Forelimb muscle (tissue), 1 donor: ENCODE results near the gene GUCA1A. TPM values are rescaled to one million over a fixed set of nuclear protein-coding genes. Genes with fewer than 3 reads are reported as not detected.
"Not testable (repeated sequence)": the region's sequence is repeated elsewhere in the genome, so short reads cannot be mapped to it uniquely, and the experiment has no call there.

ENCODE experiments used
- DNase-seq: peaks from one replicate; pipeline ENCODE4 v3.0.0-alpha.2; 2013; ENCODE audit warnings: low read depth
- polyA plus RNA-seq: library from polyadenylated mRNA; unstranded; fragments of 120-200 nt; gene quantifications from one replicate; pipeline ENCODE4 v1.2.1, GENCODE V29; 2013; ENCODE audit not compliant: insufficient read length

The GUCA1A gene
- polyA plus RNA-seq, 1 donor = not detected

DNA sequence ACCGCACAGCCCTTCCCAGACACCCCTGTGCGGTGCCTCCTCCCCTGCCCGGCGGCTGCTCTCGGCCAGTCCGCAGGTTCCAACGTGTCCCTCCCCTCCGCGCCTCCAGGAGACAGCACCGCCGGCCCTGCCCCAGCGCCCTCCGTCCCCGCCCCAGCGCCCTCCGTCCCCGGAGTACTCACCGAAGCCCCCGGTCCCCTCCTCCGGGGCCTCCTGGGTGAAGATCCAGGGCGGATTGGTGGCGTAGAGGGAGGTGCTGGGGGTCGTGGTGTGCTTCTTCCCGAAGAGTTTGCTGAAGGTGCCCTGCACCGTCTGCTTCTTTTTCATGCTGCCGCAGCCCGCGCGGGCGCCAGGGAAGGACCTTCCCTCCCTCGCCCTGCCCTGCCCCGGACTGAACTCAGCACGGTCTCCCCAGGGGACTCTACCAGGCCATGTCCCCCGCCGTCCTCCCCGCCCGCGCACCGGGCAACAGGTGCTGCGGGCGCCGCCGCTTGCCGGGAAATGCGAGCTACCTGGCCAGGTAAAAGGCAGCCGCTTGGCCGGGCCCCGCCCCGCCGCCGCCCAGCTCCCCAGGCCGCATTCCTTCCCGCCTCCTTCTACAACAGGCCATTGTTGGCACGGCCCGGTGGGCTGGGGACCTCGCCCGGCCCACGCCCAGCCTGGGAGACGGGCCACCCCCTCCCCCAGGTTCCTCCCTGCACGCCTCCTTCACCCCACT is 30.9 kb upstream of the GUCA1A start, which contains the start of gene C6orf132:
Gene C6orf132 (minus strand): TSS at position 503 of the 718 bp plus-strand sequence. CDS start 176 bp downstream, at position 327.
- no peak for DNase-seq

DNA sequence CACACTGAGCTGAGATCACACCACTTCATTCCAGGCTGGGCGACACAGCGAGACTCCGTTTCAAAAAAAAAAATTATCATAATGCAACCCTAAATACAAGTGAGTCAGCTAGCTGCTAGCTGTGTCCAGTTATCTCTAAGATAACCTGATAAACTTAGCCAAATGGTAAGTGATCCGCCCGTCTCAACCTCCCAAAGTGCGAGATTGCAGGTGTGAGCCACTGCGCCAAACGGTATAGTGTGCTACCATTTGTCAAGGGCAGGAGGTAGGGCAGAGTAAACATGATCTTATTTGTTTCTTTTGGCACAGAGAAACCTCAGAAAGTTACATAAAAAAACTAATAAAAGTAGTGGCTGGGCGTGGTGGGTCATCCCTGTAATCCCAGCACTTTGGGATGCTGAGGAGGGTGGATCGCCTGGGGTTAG is 26.0 kb upstream of the GUCA1A start:
- no peak for DNase-seq

DNA sequence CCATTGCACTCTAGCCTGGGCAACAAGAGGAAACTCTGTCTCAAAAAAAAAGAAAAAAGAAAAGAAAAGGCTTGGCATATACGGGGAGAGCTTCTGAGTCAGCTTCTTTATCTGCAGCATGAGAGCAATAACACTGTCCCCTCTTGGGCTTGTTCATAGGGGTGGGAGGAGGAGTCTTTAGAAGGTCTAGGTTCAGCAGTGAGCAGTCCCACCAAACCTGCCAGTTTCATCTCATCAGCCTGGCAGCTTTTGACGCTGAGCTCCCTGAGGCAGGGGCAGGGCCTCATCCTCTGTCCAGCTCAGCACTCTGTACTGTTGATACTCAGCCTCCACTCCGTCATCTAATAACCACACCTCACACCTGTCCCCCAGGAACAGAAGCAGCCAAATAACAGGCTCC is 25.1 kb upstream of the GUCA1A start:
- DNase-seq = no peak

DNA sequence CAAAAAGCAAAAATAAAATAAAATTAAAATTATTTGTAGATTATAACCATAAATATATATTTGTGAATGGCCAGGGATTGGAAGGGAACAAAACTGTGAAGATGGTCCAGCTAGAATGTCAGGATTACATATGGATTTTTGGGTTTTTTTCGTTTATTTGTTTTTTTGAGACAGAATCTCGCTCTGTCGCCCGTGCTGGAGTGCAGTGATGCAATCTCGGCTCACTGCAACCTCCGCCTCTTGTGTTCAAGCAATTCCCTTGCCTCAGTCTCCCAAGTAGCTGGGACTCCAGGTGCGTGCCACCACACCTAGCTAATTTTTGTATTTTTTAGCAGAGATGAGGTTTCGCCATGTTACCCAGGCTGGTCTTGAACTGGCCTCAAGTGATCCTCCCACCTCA is 22.9 kb upstream of the GUCA1A start:
- DNase-seq = no peak

DNA sequence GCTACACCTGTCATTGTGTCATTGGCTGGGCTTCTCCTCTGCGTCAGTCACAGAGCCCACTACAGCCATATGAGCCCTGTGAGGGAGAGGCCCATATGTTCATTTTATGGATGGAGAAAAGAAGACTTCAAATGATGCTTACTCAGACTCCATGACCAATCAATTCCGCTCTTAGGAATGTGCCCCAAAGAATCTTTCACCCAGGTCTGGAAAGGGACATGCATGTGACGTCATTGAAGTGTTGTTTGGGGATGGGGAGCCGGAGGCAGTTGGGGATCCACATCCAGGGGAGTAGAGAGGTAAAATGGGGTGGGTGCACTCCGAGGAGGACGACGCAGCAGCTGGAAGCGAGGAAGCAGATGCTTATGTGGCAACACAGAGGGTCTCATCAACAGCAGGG is 21.1 kb upstream of the GUCA1A start:
- DNase-seq = no peak

DNA sequence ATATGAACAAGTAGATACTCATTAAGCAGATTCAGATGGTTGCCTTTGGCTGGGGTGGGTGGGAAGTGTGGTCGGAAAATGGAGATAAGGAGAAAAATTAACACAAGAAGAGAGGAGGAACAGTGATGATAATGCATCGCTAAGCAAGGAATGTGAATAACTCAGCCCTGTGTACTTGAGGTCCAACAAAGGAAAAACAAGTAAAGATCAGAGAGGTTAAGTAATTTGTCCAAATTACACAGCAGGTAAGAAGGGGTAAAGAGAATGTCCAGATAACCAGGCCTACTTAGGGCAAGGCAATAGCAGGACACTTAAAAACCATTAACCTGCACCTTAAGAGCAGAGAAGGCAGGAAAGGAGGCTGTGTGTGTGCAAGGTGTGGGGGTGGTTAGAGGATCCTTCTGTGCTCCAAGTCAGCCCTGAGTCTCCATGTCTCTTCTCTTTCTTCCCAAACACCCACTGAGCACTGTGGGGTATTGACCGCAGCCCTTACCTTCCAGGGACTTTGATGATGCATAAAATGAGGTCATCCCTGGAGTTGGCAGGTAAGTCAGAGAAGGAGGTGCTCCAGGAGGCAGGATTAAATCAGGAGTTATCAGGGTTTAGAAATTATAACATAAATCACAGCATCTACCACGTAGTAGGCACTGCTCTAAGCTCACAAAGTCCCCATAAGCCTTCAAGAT is 20.5 kb upstream of the GUCA1A start:
- not testable (repeated sequence) for DNase-seq

DNA sequence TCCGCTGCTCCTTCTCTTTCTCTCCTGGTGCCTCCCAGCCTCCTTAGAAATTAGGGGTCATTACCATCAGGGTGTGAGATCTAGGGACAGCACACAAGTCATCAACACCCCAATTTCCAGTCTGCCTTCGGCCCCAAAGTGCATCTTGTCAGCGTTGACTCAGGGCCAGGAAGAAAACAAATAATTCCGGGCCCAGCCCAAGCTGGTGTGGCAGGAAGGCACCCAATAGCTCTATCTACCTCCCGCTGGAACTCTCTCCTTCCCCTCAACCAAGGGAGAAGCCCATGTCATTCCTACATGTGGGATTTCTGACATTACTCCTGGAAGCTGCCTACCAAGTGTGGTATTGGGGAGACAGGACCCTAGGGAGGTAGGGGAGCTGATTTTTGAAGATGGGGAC is 19.2 kb upstream of the GUCA1A start:
- no peak for DNase-seq

DNA sequence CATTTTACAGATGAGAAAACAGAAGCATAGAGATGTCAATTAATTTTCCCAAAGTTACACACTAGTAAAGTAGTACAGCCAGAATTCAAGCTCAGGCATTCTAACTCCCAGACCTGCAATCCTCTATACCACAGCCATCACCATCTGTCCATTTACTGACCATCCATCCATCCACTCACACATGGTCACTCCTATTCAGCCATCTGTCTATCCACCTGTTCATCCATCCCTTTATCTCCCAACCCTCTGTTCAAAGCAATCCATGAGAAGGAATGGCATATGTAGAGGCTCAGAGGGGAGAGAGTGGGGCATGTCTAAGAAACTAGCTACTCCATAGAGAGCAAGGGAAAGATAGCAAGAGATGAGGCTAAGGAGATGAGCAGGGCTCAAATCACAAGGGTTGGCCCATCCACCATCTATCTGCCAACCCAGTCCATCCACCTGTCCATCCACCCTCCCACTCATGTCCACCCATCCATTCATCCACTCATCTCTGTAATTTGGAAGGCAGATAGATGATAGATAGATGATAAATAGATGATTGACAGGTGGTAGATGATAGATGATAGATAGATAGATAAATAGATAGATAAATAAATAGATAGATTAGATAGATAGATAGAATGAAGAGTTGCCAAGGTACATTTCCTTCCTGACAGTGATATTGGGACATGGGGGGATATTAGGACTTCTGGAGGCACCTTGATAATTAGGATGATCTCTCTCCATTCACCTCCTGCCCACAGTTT is 18.5 kb upstream of the GUCA1A start:
- no peak for DNase-seq

DNA sequence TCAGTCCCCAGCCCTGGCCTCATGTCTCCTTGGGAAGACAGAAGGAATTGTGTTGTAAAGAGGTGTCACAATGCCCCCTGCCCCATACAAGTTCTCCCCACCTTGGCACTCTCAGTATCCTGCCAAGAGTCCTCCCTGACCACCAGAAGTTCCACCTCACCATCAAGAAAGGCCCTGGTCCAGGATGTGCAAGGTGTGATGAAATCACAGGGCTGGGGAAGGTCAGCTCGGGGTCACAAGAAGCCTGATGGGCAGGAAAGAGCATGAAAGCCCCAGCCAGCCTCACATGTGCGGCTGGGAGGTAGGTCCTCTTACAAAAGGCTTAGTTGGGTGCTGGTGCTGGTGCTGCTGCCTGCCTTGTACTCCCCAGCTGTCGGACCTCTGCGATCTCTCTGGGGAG is 17.9 kb upstream of the GUCA1A start:
- no peak for DNase-seq

DNA sequence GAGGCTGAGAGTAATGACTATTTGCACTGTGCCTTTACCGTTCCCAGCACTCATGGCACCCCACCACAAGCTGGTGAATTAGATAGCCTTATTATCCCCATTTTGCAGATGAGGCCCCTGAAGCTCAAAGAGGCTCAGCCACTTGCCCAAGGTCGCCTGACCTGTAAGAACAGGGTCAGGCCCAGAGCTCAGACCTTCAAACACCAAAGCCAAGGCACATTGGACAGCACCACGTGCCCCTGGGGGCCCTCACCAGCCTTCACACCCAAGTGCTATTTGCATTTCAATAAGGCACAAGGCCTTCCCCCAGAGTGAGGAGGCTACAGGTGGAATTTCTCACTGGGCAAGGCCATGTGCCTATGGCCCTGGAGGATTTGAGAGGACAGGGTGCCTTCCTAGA is 16.5 kb upstream of the GUCA1A start:
- no peak for DNase-seq

DNA sequence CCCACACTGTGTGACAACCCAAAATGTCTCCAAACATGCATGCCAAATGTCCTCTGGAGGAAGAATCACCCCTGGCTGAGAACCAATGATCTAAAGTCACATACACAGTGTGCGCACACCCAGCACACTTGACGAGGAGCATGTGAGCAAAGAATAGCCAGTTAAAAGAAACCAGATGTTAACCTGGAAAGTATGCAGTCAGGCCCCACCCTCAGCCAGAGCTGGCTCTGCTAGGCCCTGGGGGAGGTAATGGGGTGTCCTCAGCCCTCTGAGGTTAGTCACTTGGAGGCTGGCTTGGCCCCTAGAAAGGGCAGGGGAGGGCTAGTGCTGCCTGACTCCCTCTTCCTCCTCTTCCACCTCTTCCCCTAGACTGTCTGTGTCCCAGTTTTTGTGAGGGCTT is 15.2 kb upstream of the GUCA1A start:
- no peak for DNase-seq

DNA sequence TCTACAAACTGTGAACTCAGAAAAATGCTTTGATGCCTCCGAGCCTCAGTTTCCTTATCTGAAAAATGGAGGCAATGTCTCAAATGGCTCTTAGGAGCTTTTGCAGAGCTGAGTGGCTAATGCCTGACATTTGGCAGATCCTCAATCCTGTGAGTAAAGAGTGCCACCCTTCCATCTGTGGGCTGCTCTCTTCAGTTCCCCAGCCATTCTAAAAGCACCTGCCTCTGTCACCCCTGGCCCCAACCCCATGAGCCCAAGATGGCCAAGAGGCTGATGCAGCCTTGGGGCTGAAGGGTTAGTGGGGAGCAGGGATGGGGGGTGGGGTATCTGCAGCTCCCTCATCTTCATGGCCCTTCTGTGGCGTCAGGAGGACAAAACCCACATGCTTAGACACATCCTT is 14.5 kb upstream of the GUCA1A start:
- no peak for DNase-seq

DNA sequence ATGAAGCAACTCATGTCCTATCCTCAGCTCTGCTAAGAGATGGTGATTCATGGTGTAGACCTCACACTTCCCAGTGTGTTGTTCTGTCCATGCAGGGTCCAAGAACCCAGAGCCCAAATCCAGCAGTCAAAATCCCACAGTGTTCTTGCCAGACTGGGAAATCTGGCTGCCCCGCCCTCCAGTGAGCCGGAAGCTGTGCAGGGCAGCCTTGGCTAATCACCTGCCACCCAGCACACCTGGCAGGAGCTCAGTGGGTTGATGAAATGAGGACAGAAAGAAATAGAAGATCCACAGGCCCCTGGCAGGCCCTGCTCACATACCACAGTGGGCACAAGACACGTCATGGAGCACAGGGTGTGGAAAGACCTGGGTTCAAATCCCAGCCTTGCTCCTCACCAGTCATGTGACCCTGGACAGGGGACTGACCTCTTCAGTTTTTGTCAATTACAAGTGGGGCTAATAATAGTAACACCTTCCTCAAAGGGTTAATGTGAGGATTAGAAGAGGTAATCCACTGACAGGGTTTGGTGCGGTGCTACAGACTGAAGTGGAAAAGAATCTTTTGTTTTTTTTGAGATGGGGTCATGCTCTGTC is 13.6 kb upstream of the GUCA1A start:
- no peak for DNase-seq

DNA sequence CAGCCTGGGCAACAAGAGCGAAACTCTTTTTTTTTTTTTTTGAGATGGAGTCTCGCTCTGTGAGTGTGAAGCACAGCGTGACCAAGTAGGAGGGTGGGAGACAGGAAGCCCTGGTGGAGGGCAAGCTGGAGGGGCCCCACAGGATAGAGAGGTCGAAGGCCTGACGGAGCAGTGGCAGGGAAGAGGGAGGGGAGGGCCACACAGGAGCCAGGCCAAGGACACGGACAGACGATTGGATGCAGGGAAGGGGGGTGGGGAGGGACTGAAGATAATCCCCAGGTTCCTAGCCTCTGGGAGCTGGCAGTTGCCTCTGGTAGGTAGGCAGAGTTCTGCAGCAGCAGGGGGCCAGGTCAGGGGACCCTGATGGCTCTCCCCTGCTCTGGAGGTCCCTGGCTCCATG is 10.8 kb upstream of the GUCA1A start:
- DNase-seq = no peak

DNA sequence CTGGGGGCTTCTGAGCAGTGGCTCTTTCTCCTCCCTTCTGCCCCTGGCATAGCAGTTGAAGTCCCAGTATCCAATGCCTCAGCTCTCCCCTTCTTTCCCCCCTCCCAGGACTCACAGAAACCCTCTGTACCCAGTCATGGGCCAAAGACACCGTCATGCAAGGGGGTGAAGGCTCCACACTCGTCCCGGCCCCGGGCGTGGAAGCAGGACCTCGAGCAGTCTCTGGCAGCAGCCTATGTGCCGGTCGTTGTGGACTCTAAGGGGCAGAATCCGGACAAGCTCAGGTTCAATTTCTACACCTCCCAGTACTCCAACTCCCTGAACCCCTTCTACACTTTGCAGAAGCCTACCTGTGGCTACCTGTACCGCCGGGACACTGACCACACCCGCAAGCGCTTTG is 10.4 kb upstream of the GUCA1A start:
- DNase-seq = no peak

DNA sequence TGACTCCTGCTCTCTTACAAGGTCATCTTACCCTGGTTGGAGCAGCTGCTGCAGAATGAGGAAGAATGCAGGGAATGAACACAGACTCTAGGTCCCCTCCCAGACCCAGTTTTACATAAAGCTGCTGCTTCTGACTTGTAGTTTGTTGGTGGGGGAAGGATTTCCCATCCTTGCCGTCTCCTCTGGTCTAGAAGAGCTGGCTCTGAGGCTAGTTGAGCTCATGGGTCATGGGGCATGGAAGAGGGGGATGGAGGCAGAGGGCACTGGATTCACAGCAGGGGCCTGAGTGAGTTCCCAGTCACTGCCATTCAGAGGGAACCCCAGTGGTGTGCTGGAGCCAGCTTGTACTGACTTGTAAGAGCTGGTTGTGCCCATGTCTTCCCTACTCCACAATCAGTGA is 9.2 kb upstream of the GUCA1A start:
- DNase-seq = no peak

DNA sequence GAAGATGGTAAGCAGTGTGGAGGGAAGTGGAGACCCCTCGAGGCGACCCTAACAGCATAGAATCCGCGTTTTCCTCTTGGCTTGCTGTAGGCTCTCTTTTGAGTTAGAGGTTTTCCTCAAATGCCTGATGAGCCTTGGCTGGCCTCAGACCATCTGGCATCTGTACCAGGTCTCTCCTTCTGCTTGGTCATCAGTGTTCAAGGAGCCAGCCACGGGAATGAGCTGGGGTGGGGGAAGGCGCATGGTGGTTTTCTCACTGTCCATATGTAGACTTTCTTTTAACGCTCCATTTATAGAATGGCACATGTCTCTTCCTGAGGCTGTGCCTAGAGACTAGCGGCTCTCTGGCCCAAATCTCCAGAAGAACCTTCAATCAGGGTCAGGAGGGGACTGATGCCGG is 8.1 kb upstream of the GUCA1A start:
- no peak for DNase-seq

DNA sequence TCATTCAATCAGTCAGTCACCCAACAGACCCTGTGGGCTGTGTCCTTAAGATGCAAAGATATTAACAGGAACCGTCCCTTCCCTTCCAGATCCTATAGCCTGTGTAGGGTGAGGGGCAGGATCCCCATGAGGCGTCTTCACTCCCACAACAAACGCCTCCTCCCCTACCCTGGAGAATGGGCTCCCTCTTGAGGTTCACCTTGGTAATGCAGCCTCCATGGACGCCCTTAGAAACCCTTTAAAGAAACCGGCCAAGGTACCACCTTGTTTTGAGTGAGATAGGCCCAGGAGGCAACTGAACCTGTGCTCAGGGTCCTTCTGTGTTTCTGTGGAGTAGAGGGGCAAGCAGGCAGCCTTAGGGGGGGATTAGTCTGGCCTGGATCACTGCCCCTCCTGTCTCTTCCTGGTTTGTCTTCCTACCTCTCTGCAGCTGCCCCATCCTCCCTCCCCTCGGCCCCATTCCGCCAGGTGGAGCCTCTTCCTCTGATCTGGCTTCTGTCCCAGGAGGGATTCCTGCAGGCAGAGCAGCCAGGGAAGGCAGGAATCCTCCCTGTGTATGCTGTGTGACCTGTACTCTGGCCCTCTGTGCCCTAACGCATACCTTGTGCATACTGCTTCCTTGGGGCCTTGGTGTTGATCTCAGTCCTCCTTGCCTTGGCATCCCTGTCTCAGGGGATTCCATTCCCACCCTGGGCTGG is 6.6 kb upstream of the GUCA1A start:
- peak; percentile 20 for DNase-seq

DNA sequence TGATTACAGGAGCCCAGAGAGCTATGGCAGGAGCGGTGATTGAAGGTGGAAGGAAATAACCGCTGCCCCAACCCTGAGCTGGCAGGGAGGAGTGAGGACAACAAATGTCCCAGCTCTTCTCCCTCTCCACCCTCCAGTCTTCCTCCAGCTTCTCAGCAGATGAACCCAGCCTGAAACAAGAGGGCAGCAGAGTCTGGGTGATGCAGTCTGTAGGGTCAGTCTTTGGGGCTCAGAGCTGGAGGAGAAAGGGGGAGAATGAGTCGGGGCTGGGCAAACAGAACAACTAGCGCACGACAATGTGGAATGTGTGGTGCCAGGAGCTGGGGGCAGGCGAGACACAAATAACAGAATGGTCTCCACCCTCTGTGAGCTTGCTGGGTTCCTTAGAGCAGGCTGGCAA is 4.5 kb upstream of the GUCA1A start:
- DNase-seq = no peak

DNA sequence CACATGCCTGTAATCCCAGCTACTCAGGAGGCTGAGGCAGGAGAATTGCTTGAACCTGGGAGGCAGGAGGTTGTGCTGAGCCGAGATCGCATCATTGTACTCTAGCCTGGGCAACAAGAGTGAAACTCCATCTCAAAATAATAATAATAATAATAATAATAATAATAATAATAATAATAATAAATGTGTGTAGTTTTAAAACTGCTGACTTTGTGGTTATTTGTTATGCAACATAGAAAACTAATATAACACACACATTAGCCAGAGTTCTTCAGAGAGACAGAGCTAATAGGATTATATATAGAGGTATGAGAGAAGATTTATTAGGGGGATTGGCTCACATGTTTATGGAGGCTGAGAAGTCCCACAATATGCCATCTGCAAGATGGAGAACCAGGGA is 3.4 kb upstream of the GUCA1A start:
- not testable (repeated sequence) for DNase-seq

DNA sequence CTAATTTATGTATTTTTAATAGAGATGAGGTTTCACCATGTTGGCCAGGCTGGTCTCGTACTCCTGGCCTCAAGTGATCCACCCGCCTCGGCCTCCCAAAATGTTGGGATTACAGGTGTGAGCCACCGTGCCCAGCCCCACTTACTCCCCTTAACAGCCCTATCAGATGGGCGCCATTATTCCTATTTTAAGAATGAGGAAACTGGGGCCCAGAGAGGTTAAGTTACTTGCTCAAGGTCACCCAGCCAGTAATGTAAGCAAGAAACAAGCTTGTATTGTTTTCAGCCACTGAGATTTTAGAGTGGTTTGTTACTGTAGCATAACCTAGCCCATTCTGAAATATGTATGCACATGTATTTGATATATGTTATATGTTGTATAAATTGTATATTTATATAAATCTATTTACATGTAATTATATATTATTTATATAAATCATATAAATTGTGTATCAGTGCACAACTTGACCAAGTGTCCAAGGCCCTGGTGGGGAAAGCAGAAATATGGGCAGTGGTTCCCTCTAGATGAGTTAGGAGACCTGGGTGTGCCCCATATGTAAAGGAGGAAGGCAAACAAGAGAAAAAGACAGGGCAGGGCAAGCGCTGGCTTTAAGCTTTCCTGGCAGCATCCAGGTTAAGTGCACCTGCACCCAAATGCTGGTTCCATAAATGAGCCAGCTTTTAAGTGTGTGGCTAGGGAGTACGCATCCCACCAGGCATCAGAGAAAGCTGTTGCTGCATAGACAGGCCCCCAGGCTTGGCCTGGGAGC is 1.2 kb upstream of the GUCA1A start:
- DNase-seq = no peak
